Measurements from ENCODE around the gene SH2D7. TPM values are rescaled to one million over a fixed set of nuclear protein-coding genes. Genes with fewer than 3 reads are reported as not detected.

Gene SH2D7
- total RNA-seq, 4 donors from 2014 or later, result not detected

- no peaks in the 10 kb centered on the region for H3K9me3 ChIP-seq
- peaks cover 0 to 14% of the 10 kb centered on the region in 2 donors for H3K4me1 ChIP-seq
- DNase-seq, result no peak
- H3K27me3 ChIP-seq, result no peaks in the 10 kb centered on the region
- TF ChIP-seq CTCF (IDR thresholded peaks at IDR 0.05), result no peak
- TF ChIP-seq POLR2A (IDR thresholded peaks at IDR 0.05), result no peak
- intact Hi-C loops (cut with DNase I), result no loop called here
- H3K4me3 ChIP-seq (replicated peaks in 1 of 3), result no peak overlapping the region
- no peak overlapping the region for H3K27ac ChIP-seq
- no peaks in the 10 kb centered on the region for H3K36me3 ChIP-seq
- 83 to 92% methylated on average over 3 of the region's 3 CpGs for WGBS, 2 donors
These were observed 3.6 kb upstream of the SH2D7 start for GRCh38 chr15:78088773-78089080.

GRCh38 chr15:78090422-78091063, 1.8 kb upstream of the SH2D7 start:
- no peak for DNase-seq
- intact Hi-C loops (cut with DNase I), result no loop called here
- H3K27ac ChIP-seq, result no peak overlapping the region

GRCh38 chr15:78093242-78094020, 1.1 kb downstream of the SH2D7 start:
- intact Hi-C loops (cut with DNase I), result no loop called here
- H3K9me3 ChIP-seq, result no peaks in the 10 kb centered on the region
- 58 to 63% methylated on average over 5 of the region's 5 CpGs for WGBS, 2 donors
- no peak for DNase-seq
- no peaks in the 10 kb centered on the region for H3K36me3 ChIP-seq
- no peaks in the 10 kb centered on the region for H3K27me3 ChIP-seq
- no peak for TF ChIP-seq POLR2A (IDR thresholded peaks at IDR 0.05)
- no peak for TF ChIP-seq CTCF (IDR thresholded peaks at IDR 0.05)
- H3K27ac ChIP-seq, result no peak overlapping the region
- peaks cover 0 to 11% of the 10 kb centered on the region in 2 donors for H3K4me1 ChIP-seq
- no peak overlapping the region for H3K4me3 ChIP-seq (replicated peaks in 1 of 3)

More at GRCh38 chr15:78090422-78091063, 1.8 kb upstream of the SH2D7 start:
- no peaks in the 10 kb centered on the region for H3K27me3 ChIP-seq
- peaks cover 0 to 11% of the 10 kb centered on the region in 2 donors for H3K4me1 ChIP-seq
- H3K36me3 ChIP-seq, result no peaks in the 10 kb centered on the region
- H3K9me3 ChIP-seq, result no peaks in the 10 kb centered on the region
- TF ChIP-seq POLR2A (IDR thresholded peaks at IDR 0.05) (no peak), CTCF (IDR thresholded peaks at IDR 0.05) (no peak)
- no peak overlapping the region for H3K4me3 ChIP-seq (replicated peaks in 1 of 3)
- 95% methylated on average over 3 of the region's 3 CpGs for WGBS, 2 donors

GRCh38 chr15:78097667-78098066, 5.3 kb downstream of the SH2D7 start:
- WGBS, 2 donors, result 87 to 88% methylated on average over 8 to 9 of the region's 9 CpGs
- Histone ChIP-seq H3K27ac (no peak overlapping the region), H3K36me3 (no peaks in the 10 kb centered on the region), H3K4me1 (peaks cover 0 to under 1% of the 10 kb centered on the region in 2 donors), H3K9me3 (no peaks in the 10 kb centered on the region), H3K4me3 (replicated peaks in 1 of 3) (no peak overlapping the region), H3K27me3 (no peaks in the 10 kb centered on the region)
- intact Hi-C loops (cut with DNase I), result no loop called here
- DNase-seq, result no peak
- TF ChIP-seq CTCF (IDR thresholded peaks at IDR 0.05) (no peak), POLR2A (IDR thresholded peaks at IDR 0.05) (no peak)

GRCh38 chr15:78098131-78098755, 5.9 kb downstream of the SH2D7 start:
- Histone ChIP-seq H3K4me3 (replicated peaks in 1 of 3) (no peak overlapping the region), H3K4me1 (no peaks in the 10 kb centered on the region), H3K9me3 (no peaks in the 10 kb centered on the region), H3K36me3 (no peaks in the 10 kb centered on the region), H3K27me3 (no peaks in the 10 kb centered on the region), H3K27ac (no peak overlapping the region)
- intact Hi-C loops (cut with DNase I), result no loop called here
- DNase-seq, result no peak
- 93 to 97% methylated on average over 3 to 11 of the region's 11 CpGs for WGBS, 2 donors
- TF ChIP-seq POLR2A (IDR thresholded peaks at IDR 0.05), result no peak
- no peak for TF ChIP-seq CTCF (IDR thresholded peaks at IDR 0.05)
